Liver (tissue), 3 donors: ENCODE results near the gene GIPC1.

Experiments used
- CTCF ChIP-seq: fragments of 150-350 bp; IDR thresholded peaks from 2 replicates; pipeline ENCODE4 v1.5.1; 2017; ENCODE audit warnings: improper control_type of control experiment, low read depth, low read length; ENCODE audit not compliant: missing input control
- HNF4G ChIP-seq: IDR thresholded peaks from 2 replicates; pipeline ENCODE4 v1.6.1; 2016; ENCODE audit warnings: antibody characterized with exemption
- MAX ChIP-seq: IDR thresholded peaks from 2 replicates; pipeline ENCODE4 v1.6.1; 2016; ENCODE audit warnings: antibody characterized with exemption
- REST ChIP-seq: IDR thresholded peaks from 2 replicates; pipeline ENCODE4 v1.6.1; 2016; ENCODE audit warnings: antibody characterized with exemption, mild to moderate bottlenecking
- SP1 ChIP-seq: IDR thresholded peaks from 2 replicates; pipeline ENCODE4 v1.6.1; 2018; ENCODE audit warnings: antibody characterized with exemption, mild to moderate bottlenecking
- ZBTB33 ChIP-seq: IDR thresholded peaks from 2 replicates; pipeline ENCODE4 v1.6.1; 2016; ENCODE audit warnings: antibody characterized with exemption
- donor health status: healthy.
- donor health status: healthy.

GRCh38 chr19:14477418-14478112 lies 18.4 kb downstream of the GIPC1 start:
- TF ChIP-seq CTCF (no peak), MAX (no peak), REST (no peak), HNF4G (no peak), ZBTB33 (no peak), SP1 (no peak)
